GM18867 (cell line): ENCODE measurements around the gene SETD7.
A peak's percentile ranks its signal among the peaks of the same experiment; 100 is the strongest.

Experiments used
- ATAC-seq: cut with Tn5 transposase; IDR thresholded peaks from one replicate; pipeline ENCODE4 v1.9.1; 2021; ENCODE audit warnings: mild to moderate bottlenecking, moderate library complexity; ENCODE audit not compliant: unreplicated experiment

The SETD7 gene

GRCh38 chr4:139575072-139575471 lies 19.1 kb upstream of the SETD7 start:
- no peak for ATAC-seq

- ATAC-seq, result no peak
Observed at GRCh38 chr4:139574641-139575040, 18.6 kb upstream of the SETD7 start.

DNA sequence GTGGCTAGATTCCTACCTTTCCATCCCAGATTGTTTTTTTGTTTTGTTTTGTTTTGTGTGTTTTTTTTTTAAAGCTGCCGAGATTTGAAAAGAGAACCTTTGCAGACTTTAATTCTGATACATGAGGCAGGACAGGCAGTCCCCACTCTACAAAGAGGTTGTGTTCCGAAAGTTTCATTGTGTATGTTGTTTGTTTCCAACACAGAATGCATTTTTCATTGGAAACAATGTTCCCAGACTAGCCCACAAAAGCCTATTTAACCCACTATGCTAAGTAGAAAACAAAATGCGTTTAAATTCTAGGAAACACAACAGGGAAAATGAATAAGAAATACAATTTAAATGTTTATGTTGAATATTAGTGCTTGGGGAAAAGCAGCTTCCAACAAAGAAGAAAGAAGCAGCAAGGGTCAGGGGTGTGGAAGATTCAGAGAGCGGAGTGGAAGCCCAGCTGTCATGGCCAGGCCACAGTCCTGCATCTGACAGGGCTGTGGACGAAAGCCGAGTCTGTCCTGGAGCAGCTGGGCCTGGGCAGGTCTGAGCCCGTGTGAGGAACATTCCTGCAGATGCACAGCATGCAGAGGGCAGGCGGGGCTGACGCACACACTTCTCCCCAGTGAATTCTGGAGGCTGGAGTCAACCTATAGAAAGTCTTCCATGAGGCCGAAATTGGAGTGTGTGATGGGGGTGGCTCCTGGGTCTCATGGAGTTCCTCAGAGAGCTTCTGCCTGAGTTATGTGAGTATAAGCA lies 12.4 kb upstream of the SETD7 start:
- no peak for ATAC-seq

DNA sequence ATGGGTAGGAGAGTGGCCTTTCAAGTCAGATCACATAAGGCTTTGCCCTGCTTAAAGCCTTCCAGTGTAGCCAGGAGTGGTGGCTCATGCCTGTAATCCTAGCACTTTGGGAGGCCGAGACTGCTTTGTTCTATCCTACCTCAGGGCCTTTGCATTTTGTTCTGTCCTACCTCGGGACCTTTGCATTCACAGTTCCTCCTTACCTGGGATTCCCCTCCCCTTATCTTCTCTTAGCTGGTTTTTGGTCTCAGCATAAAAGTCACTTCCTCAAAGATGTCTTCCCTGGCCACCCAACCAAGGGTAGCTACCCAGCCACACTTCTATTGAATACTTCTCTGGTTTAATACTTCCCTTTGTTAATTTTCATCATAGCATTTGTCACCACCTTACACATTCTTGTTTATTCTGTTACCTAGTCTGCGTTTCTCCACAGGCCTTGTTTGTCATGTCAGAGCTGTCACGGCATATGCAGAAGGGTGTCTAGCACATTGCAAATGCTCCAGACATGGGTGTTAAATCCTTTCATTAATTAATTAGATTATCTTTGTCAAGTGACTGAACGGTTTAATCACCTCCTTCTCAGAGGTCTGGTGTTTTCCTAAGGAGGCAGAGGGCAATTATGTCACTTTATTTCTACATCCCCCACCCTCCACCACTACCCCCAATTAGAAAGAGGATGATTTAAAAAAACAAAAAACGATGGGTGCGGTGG lies 11.3 kb upstream of the SETD7 start:
- ATAC-seq, result no peak

DNA sequence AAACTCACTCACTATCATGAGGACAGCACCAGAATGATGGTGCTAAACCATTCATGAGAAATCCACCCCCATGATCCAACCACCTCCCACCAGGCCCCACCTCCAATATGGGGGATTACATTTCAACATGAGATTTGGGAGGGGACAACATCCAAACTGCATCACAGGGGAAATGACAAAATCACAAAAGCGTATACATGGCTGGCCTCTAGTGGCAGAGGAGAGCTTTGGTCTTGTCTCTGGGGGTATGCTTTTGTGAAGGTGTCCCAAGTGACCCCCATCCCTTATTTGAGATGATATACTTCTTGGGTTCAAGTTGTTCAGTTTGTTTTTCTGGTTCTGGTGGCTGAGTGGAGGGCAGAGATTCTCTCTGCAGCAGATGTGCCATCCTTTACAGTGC lies 8.5 kb upstream of the SETD7 start:
- no peak for ATAC-seq

- no peak for ATAC-seq
Observed at GRCh38 chr4:139563515-139563914, 7.5 kb upstream of the SETD7 start.

- ATAC-seq, result no peak
Observed at GRCh38 chr4:139562839-139563238, 6.8 kb upstream of the SETD7 start.

GRCh38 chr4:139562067-139562684 lies 6.2 kb upstream of the SETD7 start:
- no peak for ATAC-seq

GRCh38 chr4:139560406-139561104 lies 4.5 kb upstream of the SETD7 start:
- no peak for ATAC-seq

GRCh38 chr4:139559687-139560086 lies 3.7 kb upstream of the SETD7 start:
- ATAC-seq, result no peak

DNA sequence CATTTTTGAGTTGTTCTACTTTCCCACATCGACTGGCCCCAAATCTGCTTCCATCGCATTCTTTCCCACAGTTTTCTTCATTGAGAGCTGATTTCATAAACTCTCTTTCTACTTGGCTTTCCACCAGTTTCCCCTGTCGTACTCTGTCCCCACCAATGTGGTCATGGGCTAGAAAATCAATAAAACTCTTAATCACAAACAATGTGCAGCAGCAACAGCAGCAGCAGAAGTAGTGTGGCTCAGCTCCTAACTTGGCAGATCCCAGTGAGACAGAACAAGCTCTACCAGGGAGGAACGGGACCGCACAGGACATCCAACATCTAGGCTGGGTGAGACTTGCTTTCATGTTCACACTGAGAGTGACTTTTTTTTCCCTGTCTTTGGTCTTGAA lies 3.1 kb upstream of the SETD7 start:
- no peak for ATAC-seq

DNA sequence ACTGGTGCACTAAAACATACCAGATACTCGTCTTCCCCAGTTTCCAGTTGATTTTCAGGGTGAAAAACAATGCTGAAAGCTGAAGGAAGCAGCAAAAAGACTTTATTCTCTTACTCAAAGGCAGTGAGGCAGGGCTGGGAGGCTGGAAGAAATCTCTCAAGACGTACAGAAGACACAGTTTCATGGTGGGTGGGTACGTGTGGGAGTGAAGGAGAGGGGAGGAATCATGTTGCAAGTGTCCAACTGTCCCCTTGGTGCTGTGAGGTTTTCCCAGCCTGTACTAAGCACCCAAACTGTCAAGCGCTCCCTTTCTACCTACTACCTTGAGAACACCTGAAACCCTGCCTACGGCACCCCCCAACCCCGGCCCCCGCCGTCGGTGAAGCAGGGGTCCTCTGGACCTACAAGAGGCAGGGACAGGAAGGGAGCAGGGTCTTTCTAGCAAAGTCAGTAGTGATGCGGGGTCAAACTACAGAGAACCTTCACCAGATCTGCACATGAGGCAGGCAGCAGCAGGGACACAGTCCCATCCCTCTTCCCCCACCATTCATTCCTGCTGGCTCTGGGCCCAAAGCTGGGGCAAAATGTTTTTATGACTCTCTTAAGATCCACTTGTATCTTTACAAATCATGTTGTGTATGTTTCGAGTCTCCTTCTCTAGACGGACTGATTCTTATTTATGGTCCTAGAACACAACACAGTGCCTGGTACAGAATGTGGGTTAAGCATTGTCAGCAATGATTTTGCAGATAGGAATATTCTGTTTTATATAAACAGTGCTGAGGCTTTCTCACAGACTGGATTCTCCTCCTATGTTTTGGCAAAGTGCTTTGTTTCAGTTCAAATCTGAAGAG lies 2.4 kb upstream of the SETD7 start:
- no peak for ATAC-seq

GRCh38 chr4:139557556-139558110 lies 1.6 kb upstream of the SETD7 start:
- ATAC-seq, result no peak

- peak; percentile 40 for ATAC-seq
Observed at GRCh38 chr4:139556724-139557555, 921 bp upstream of the SETD7 start.

- ATAC-seq, result peak; percentile 20
Observed at GRCh38 chr4:139555705-139556070, 331 bp downstream of the SETD7 start.

DNA sequence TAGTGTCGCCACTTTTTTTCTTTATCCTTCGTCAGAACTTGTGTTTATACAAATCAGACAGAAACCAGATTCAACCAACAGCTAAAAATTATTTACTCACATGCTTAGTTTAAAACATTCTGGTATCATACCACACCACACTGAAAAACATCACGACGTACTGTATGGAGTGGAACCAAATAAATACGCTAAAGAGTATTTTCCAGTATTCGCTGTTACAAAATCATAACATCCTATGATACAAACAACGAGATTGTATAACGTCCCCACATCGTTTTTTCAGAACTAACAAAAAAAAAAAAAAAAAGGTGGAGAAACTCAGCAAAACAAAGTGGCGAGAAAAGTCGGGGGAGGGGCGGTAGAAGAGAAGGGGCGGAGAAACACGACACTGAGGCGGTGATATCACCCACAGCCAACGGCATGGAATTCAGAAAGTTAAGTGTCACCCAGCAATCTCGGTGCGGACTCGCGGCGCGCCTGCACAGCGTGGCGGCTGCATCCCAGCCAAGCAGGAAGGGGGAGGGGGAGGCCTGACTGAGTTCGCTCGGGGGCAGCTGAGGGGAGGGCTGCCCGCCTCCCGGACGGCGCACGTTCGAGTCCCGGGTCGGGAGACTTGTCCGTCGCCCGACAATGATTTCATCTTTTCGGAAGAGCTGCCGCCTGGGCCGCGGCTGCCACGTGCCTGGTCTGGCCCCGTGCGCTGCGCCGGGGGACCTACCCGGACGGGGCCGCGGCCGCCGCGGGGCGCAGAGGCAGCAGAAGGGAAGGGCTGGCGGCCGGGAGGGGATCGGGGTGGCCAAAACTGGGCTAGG lies 920 bp downstream of the SETD7 start:
- peak; percentile 41 for ATAC-seq

DNA sequence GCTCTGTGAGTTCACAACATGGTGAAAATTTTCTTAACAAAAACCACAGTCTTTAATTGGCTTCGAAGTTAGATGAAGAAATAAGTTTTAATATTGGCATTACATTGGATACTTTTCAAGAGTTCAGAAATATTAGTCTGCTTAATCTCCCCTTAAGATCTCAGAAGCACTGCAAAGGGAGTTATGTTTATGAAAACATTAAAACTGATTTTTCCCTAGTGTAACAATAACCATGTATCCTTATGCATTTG lies 1.5 kb downstream of the SETD7 start:
- ATAC-seq, result no peak

- ATAC-seq, result no peak
Observed at GRCh38 chr4:139553751-139554641, 2.0 kb downstream of the SETD7 start.
